NCI-H1436 treated with DMSO at 0.1 percent for 48 hours (cell line): Measurements from ENCODE around the gene ATP6V0D1.

Experiments used
- DNase-seq: peaks from one replicate; lab custom pipeline; 2025; lab: John Stamatoyannopoulos, UW

ATP6V0D1 gene

GRCh38 chr16:67407176-67407787 is 73.7 kb downstream of the ATP6V0D1 start:
- no peak for DNase-seq

GRCh38 chr16:67406111-67406971 is 74.6 kb downstream of the ATP6V0D1 start:
- DNase-seq: no peak

- no peak for DNase-seq
Observed at GRCh38 chr16:67405336-67405735, 75.6 kb downstream of the ATP6V0D1 start.

GRCh38 chr16:67404740-67405226 is 76.2 kb downstream of the ATP6V0D1 start:
- no peak for DNase-seq

GRCh38 chr16:67403976-67404555 is 76.9 kb downstream of the ATP6V0D1 start:
- no peak for DNase-seq

- DNase-seq: no peak
Observed at GRCh38 chr16:67400901-67401300, 80.1 kb downstream of the ATP6V0D1 start.

- DNase-seq: no peak
Observed at GRCh38 chr16:67399749-67400704, 80.9 kb downstream of the ATP6V0D1 start.

- no peak for DNase-seq
Observed at GRCh38 chr16:67399218-67399733, 81.7 kb downstream of the ATP6V0D1 start.

GRCh38 chr16:67398546-67399217 is 82.3 kb downstream of the ATP6V0D1 start:
- DNase-seq: no peak

- no peak for DNase-seq
Observed at GRCh38 chr16:67397812-67398545, 83.0 kb downstream of the ATP6V0D1 start.

- no peak for DNase-seq
Observed at GRCh38 chr16:67397036-67397801, 83.7 kb downstream of the ATP6V0D1 start.

GRCh38 chr16:67396159-67397035 is 84.6 kb downstream of the ATP6V0D1 start:
- DNase-seq: peak; percentile 62

GRCh38 chr16:67395458-67396158 is 85.3 kb downstream of the ATP6V0D1 start:
- DNase-seq: peak; percentile 78

GRCh38 chr16:67395105-67395457 is 85.9 kb downstream of the ATP6V0D1 start:
- DNase-seq: no peak

- DNase-seq: no peak
Observed at GRCh38 chr16:67394155-67395104, 86.5 kb downstream of the ATP6V0D1 start.

GRCh38 chr16:67393788-67394154 is 87.2 kb downstream of the ATP6V0D1 start:
- DNase-seq: no peak
